HEK293T (cell line): Measurements from ENCODE around the gene SNED1.
"Not testable (repeated sequence)": the region's sequence is repeated elsewhere in the genome, so short reads cannot be mapped to it uniquely, and the experiment has no call there.

ENCODE experiments used
- CTCF ChIA-PET: fragments of 350-600 bp; formaldehyde crosslinking; extraction: SDS; loops from one replicate; lab custom pipeline; 2021; ENCODE audit warnings: antibody characterized with exemption, inconsistent platforms; lab: Yijun Ruan, JAX
- POLR2A ChIA-PET: fragments of 350-600 bp; formaldehyde crosslinking; extraction: SDS; loops from one replicate; lab custom pipeline; 2020; ENCODE audit warnings: antibody characterized with exemption, inconsistent platforms; lab: Yijun Ruan, JAX
- DNase-seq: peaks from one replicate; pipeline ENCODE4 v3.0.0; 2012; ENCODE audit warnings: mixed read lengths; ENCODE audit errors: extremely low spot score
- ARNT ChIP-seq: fragments of 450-650 bp; IDR thresholded peaks from 2 replicates; pipeline ENCODE4 v1.6.1; 2017; ENCODE audit warnings: mild to moderate bottlenecking
- BHLHE40 ChIP-seq: fragments of 450-650 bp; IDR thresholded peaks from 2 replicates; pipeline ENCODE4 v1.6.1; 2016; ENCODE audit warnings: mild to moderate bottlenecking, moderate library complexity, borderline replicate concordance
- CTBP1 ChIP-seq: fragments of 450-650 bp; IDR thresholded peaks from 2 replicates; pipeline ENCODE4 v1.6.1; 2016; ENCODE audit warnings: borderline replicate concordance
- ELF4 ChIP-seq: fragments of 450-650 bp; IDR thresholded peaks from 2 replicates; pipeline ENCODE4 v1.6.1; 2017; ENCODE audit warnings: antibody characterized with exemption
- FOXA1 ChIP-seq: fragments of 450-650 bp; IDR thresholded peaks from 2 replicates; pipeline ENCODE4 v1.6.1; 2016; ENCODE audit warnings: mild to moderate bottlenecking
- FOXK2 ChIP-seq: fragments of 450-650 bp; IDR thresholded peaks from 2 replicates; pipeline ENCODE4 v1.6.1; 2016; ENCODE audit warnings: mild to moderate bottlenecking
- FOXM1 ChIP-seq: fragments of 450-650 bp; IDR thresholded peaks from 2 replicates; pipeline ENCODE4 v1.6.1; 2017; ENCODE audit warnings: mild to moderate bottlenecking, borderline replicate concordance
- HDGF ChIP-seq: fragments of 450-650 bp; IDR thresholded peaks from 2 replicates; pipeline ENCODE4 v1.6.1; 2017; ENCODE audit warnings: antibody characterized with exemption, borderline replicate concordance
- L3MBTL2 ChIP-seq: fragments of 450-650 bp; conservative IDR thresholded peaks from 2 replicates; pipeline ENCODE4 v1.6.1; 2016; ENCODE audit warnings: mild to moderate bottlenecking
- LEF1 ChIP-seq: fragments of 450-650 bp; IDR thresholded peaks from 2 replicates; pipeline ENCODE4 v1.6.1; 2017; ENCODE audit warnings: mild to moderate bottlenecking, borderline replicate concordance
- NFRKB ChIP-seq: fragments of 450-650 bp; IDR thresholded peaks from 2 replicates; pipeline ENCODE4 v1.6.1; 2016; ENCODE audit warnings: mild to moderate bottlenecking, moderate library complexity
- SP1 ChIP-seq: fragments of 450-650 bp; IDR thresholded peaks from 2 replicates; pipeline ENCODE4 v1.6.1; 2017
- SUZ12 ChIP-seq: fragments of 450-650 bp; IDR thresholded peaks from 2 replicates; pipeline ENCODE4 v1.6.1; 2016; ENCODE audit warnings: mild to moderate bottlenecking
- TARDBP ChIP-seq: fragments of 450-650 bp; IDR thresholded peaks from 2 replicates; pipeline ENCODE4 v1.6.1; 2016
- ZNF384 ChIP-seq: fragments of 450-650 bp; IDR thresholded peaks from 2 replicates; pipeline ENCODE4 v1.6.1; 2016
- TF ChIP-seq, protein P1 (sequence below): fragments of 450-650 bp; IDR thresholded peaks from 2 replicates; pipeline ENCODE4 v1.6.1; 2016

SNED1 gene

DNA sequence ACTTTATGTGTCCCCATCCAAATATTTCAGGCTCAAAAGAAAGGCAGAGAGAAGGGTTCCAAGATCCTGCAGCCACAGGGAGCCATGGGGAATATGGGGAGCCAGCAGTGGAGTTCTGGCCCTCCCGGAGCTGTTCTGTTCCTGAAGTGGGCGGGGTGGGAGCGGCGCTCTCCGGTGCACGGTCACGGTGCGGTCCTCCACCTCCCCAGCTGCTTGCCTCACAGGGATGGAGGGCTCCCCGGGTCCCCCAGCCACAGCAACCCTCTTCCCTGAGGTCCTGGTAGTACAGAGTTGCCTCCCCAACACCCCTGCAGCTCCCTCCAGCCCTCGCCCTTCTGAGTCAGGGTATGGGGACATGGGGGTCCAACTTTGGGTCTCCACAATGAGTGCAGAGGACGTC, 26.2 kb upstream of the SNED1 start:
- DNase-seq = no peak
- TF ChIP-seq ARNT (no peak), TARDBP (no peak), BHLHE40 (no peak), FOXK2 (no peak), NFRKB (no peak), SP1 (no peak), SUZ12 (no peak), L3MBTL2 (no peak), FOXA1 (no peak), ELF4 (no peak), CTBP1 (no peak), HDGF (no peak), LEF1 (no peak), FOXM1 (no peak), ZNF384 (no peak)
- TF ChIP-seq, protein P1, sequence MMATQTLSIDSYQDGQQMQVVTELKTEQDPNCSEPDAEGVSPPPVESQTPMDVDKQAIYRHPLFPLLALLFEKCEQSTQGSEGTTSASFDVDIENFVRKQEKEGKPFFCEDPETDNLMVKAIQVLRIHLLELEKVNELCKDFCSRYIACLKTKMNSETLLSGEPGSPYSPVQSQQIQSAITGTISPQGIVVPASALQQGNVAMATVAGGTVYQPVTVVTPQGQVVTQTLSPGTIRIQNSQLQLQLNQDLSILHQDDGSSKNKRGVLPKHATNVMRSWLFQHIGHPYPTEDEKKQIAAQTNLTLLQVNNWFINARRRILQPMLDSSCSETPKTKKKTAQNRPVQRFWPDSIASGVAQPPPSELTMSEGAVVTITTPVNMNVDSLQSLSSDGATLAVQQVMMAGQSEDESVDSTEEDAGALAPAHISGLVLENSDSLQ = no peak
- CTCF ChIA-PET = no interaction called here
- POLR2A ChIA-PET = no interaction called here

DNA sequence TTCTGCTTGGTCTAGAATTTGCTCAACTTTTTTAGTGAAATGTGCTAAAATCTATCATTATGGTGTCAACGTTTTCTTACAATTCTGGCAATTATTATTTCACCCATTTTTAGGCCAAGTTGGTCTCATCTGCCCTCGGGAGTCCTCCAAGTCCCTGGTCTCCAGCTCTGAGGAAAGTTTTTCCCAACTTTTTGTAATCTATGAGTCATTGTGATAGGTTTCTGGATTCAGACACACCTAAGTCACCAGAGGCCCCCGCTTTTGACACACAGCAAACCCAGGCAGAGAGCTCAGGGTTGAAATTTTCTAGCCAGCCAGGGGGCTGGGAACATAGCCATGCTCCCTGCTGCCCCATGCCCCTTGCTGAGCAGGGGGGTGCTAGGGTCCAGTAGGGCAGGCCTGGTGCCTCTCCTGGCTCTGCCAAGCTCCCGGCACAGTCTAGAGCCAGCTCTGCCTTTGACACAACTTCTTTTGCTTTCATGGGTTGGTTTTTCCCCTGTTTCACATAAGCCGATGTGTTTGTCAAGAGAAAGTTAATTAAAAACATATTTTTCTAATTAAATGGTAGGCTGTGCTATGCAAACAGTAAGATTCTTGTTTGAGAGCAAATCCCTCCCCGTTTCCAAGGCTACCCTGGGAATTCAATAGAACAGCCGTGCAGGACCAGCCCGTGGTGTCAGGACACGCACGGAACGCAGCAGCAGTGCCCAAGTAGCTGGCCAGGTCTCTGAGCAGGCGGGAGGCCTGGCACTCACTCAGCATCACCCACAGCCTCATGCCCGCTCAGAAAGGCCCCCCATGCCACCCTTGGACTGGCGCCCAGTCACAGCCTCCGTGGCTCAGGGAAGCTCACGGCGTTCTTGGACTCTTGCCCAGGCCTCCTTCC, 25.5 kb upstream of the SNED1 start:
- TF ChIP-seq BHLHE40 = no peak
- TF ChIP-seq ZNF384 = no peak
- TF ChIP-seq ELF4 = no peak
- no peak for TF ChIP-seq FOXM1
- TF ChIP-seq FOXK2 = no peak
- no peak for TF ChIP-seq CTBP1
- no peak for TF ChIP-seq TARDBP
- TF ChIP-seq, protein P1 = no peak
- no peak for TF ChIP-seq SUZ12
- TF ChIP-seq HDGF = no peak
- no peak for TF ChIP-seq NFRKB
- no peak for TF ChIP-seq FOXA1
- TF ChIP-seq SP1 = no peak
- no peak for TF ChIP-seq ARNT
- no peak for TF ChIP-seq L3MBTL2
- TF ChIP-seq LEF1 = no peak
- POLR2A ChIA-PET = no interaction called here
- CTCF ChIA-PET = no interaction called here
- DNase-seq = no peak

DNA sequence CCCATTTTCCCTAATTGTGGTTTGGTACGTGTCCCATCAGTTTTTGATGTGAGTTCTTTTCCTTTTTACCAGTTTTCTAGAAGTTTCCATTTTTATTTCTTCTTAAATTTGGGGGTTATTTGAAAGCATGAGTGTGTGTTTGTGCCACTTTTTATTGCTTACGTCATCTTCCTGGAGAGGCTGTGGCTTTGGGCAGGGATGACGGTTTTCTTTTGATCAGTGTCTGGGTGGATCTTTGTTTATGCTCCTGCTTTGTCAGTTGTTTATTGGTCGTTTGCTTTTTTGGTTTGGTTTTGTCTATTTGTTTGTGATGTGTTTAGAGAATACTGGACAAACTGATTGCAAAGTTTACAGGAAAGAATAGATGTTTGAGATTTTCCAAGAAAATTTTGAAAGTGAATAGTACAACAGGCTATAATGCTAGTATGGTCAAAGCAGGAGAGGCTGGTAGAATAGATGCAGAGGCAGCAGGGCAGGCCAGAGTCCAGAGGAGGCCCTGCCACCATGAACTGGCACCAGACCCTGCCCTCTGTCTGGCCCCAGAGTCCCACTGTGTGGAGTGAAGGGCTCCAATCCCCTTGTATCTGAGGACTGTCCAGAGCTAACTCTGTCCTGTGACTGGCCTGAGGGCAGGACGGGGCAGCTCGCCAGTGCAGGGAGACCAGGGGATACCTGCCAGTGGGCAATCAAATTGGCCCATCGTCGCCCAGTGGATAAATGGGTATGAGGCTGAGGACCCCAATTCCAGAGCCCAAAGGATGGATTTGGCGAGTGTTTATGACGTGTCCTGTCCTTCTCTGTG, 23.4 kb upstream of the SNED1 start:
- CTCF ChIA-PET = no interaction called here
- TF ChIP-seq ELF4 = no peak
- TF ChIP-seq SUZ12 = no peak
- TF ChIP-seq, protein P1 = no peak
- TF ChIP-seq SP1 = no peak
- TF ChIP-seq BHLHE40 = no peak
- no peak for DNase-seq
- POLR2A ChIA-PET = no interaction called here

DNA sequence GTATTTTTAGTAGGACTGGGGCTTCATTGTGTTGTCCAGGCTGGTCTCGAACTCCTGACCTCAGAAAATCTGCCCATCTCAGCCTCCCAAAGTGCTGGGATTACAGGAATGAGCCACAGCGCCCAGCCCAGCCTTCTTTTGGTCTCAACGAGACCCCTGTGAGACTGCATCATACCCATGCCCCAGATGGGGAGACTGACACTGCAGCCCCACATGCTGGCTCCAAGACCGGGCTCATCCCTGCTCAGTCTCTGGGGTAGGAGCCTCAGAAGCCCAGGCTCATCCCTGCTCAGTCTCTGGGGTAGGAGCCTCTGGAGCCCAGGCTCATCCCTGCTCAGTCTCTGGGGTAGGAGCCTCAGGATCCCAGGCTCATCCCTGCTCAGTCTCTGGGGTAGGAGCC, 22.5 kb upstream of the SNED1 start:
- CTCF ChIA-PET = not testable (repeated sequence)

DNA sequence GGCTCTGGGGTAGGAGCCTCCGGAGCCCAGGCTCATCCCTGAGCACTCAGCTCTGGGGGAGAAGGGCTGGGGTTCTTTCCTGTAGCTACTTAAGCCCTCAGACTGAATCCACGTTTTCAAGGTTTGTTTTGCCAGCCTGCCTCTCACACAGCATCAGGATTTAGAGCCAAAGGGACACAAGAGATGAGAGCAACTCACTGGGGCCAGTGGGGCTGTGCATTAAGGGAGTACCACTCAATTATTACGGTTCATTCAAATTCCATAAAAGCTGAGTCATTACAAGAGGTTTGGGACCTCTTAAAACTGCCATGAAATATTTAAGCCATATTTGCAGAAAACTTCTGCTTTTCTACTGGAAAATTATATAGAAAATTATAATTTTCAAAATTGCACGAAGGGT, 17.1 kb upstream of the SNED1 start:
- no peak for TF ChIP-seq SUZ12
- TF ChIP-seq HDGF = no peak
- TF ChIP-seq CTBP1 = no peak
- TF ChIP-seq FOXA1 = no peak
- no peak for TF ChIP-seq TARDBP
- TF ChIP-seq ELF4 = no peak
- TF ChIP-seq SP1 = no peak
- no peak for TF ChIP-seq NFRKB
- no peak for TF ChIP-seq L3MBTL2
- no peak for TF ChIP-seq BHLHE40
- no peak for TF ChIP-seq FOXM1
- TF ChIP-seq FOXK2 = no peak
- no peak for DNase-seq
- ChIA-PET POLR2A (no interaction called here), CTCF (interaction anchor here (0.6 kb wide), 1 partner anchor 67 kb away, joined by 3 read pairs; no protein-coding TSS in a partner anchor)

More for the DNA sequence above, 22.5 kb upstream of the SNED1 start:
- DNase-seq, POLR2A ChIA-PET: not testable (repeated sequence)
